Activated CD8-positive, alpha-beta T cell treated with anti-CD3 and anti-CD28 coated beads for 36 hours (primary cell): ENCODE measurements around the gene ASTL. TPM values are rescaled to one million over a fixed set of nuclear protein-coding genes. Genes with fewer than 3 reads are reported as not detected.

Experiments used
- ATAC-seq: fragments of 200-7000 bp; cut with Tn5 transposase; one replicate; pipeline ENCODE4 v1.10.0; 2021; ENCODE audit warnings: mild to moderate bottlenecking, moderate library complexity
- CTCF ChIA-PET: fragments of 350-600 bp; sonication (Branson Sonifier 250); formaldehyde crosslinking; loops from one replicate; lab custom pipeline; 2021; ENCODE audit warnings: antibody characterized with exemption; lab: Charles Lee
- POLR2A ChIA-PET: fragments of 350-600 bp; sonication (Branson Sonifier 250); formaldehyde crosslinking; loops from one replicate; lab custom pipeline; 2021; ENCODE audit warnings: antibody characterized with exemption; lab: Charles Lee
- DNase-seq: peaks from one replicate; pipeline ENCODE4 v3.0.0-alpha.2; 2020
- H3K27ac Mint-ChIP-seq: one replicate; pipeline ENCODE4 v1.8.0; 2021; ENCODE audit warnings: mild to moderate bottlenecking, mixed read lengths
- H3K27me3 Mint-ChIP-seq: one replicate; pipeline ENCODE4 v1.8.0; 2021; ENCODE audit warnings: mixed read lengths
- H3K36me3 Mint-ChIP-seq: one replicate; pipeline ENCODE4 v1.8.0; 2021; ENCODE audit warnings: low read depth, mixed read lengths
- H3K4me1 Mint-ChIP-seq: one replicate; pipeline ENCODE4 v1.8.0; 2021; ENCODE audit warnings: low read depth, mixed read lengths
- H3K4me3 Mint-ChIP-seq: one replicate; pipeline ENCODE4 v1.8.0; 2021; ENCODE audit warnings: mild to moderate bottlenecking, moderate library complexity, mixed read lengths
- H3K9me3 Mint-ChIP-seq: one replicate; pipeline ENCODE4 v1.8.0; 2021; ENCODE audit warnings: mixed read lengths
- intact Hi-C: fragments of 100-400 bp; cut with micrococcal nuclease; formaldehyde crosslinking; loops from one replicate; pipeline ENCODE4 v1.10.0; 2022
- total RNA-seq, 2 experiments: library from RNA; stranded (reverse); gene quantifications; one replicate each; pipeline ENCODE4 v1.2.3, GENCODE V29; 2021
- TF ChIP-seq, protein P1 (sequence below): fragments of 200-600 bp; IDR thresholded peaks from one replicate; pipeline ENCODE4 v1.8.0; 2022; ENCODE audit warnings: antibody characterized with exemption, mild to moderate bottlenecking

Gene ASTL
- total RNA-seq, 2 experiments from 2014 or later = 1.8 to 2.7 TPM

DNA sequence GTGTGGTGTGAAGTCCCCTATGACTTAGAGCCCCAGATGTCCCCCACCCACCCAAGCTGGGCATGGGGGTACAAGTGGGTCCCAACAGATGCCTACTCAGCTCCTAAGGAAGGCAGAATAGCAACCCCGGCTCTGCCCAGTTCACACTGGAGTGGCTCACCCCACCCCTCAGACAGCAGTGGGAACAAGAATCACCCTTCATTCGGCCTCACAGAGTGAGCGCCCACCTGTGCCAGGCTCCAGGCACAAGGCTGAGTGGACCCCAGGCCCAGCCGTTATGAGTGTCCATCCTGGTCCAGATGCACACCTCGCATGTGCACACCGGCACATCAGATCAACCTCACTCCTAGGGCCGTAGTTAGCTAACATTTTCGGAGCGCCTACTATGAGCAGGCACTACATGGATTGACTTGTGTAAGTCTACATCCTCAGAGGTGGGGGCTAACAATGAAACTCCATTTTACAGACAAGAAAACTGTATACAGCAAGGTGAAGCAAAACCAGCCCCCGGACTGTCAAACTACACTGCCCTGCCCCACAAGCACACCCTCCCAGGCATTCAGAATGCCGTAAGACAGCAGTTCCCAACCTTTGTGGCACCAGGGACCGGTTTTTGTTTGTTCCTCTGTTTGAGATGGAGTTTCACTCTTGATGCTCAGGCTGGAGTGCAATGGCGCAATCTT is 2.8 kb upstream of the ASTL start:
- Mint-ChIP-seq H3K27me3 (no peaks in the 10 kb centered on the region), H3K4me1 (peaks cover 29% of the 10 kb centered on the region), H3K9me3 (no peaks in the 10 kb centered on the region), H3K4me3 (peak overlapping the region; percentile 98), H3K36me3 (peaks cover 34% of the 10 kb centered on the region), H3K27ac (peak overlapping the region; percentile 94)
- intact Hi-C loops = loop anchor here (10.0 kb wide), 2 partner anchors 184 to 394 kb away; partner anchors contain the start of genes ARID5A and ITPRIPL1
- CTCF ChIA-PET = interaction anchor here (0.7 to 14.1 kb wide), 10 partner anchors 10 to 149 kb away, joined by 3 to 540 read pairs (median 16); partner anchors contain the start of genes ADRA2B and ANKRD36C
- DNase-seq (no peak), ATAC-seq (no peak)
- POLR2A ChIA-PET = interaction anchor here (1.9 to 14.8 kb wide), 5 partner anchors 9 to 126 kb away, joined by 9 to 690 read pairs (median 67); partner anchors contain the start of gene CIAO1
- TF ChIP-seq, protein P1, sequence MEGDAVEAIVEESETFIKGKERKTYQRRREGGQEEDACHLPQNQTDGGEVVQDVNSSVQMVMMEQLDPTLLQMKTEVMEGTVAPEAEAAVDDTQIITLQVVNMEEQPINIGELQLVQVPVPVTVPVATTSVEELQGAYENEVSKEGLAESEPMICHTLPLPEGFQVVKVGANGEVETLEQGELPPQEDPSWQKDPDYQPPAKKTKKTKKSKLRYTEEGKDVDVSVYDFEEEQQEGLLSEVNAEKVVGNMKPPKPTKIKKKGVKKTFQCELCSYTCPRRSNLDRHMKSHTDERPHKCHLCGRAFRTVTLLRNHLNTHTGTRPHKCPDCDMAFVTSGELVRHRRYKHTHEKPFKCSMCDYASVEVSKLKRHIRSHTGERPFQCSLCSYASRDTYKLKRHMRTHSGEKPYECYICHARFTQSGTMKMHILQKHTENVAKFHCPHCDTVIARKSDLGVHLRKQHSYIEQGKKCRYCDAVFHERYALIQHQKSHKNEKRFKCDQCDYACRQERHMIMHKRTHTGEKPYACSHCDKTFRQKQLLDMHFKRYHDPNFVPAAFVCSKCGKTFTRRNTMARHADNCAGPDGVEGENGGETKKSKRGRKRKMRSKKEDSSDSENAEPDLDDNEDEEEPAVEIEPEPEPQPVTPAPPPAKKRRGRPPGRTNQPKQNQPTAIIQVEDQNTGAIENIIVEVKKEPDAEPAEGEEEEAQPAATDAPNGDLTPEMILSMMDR = no peak

DNA sequence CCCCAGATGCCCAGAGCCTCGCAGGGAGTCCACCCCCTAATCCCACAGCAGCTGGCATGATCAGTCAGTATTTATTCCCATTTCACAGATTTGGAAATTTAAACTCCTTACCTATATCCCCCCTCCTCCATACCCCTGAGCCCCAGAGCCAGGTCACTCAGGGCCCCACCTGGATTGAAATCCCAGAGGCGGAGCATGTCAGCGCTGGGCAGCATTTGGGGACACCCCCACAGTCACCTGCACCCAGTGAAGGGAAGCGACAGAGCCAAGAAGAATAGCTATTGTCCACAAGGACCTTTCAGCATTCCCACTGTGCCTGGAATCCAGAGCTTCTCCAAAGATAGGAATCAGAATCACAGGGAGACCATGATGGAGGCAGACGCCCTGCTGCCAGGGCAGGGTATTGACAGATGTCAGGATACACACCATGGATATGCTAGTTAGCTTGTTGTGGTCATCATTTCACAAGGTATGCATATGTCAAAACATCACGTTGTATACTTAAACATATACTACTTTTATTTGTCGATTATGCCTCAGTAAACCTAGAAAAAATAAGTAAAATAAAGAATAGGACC is 968 bp upstream of the ASTL start:
- POLR2A ChIA-PET = interaction anchor here (0.8 to 14.8 kb wide), 8 partner anchors 8 to 69 kb away, joined by 3 to 690 read pairs (median 6); partner anchors contain the start of gene STARD7
- Mint-ChIP-seq H3K4me1 (peaks cover 29% of the 10 kb centered on the region), H3K27me3 (no peaks in the 10 kb centered on the region), H3K36me3 (peaks cover 29% of the 10 kb centered on the region), H3K9me3 (no peaks in the 10 kb centered on the region), H3K27ac (peak overlapping the region; percentile 55), H3K4me3 (peak overlapping the region; percentile 7)
- TF ChIP-seq, protein P1 = no peak
- no peak for DNase-seq
- no peak for ATAC-seq
- CTCF ChIA-PET = interaction anchor here (0.8 to 14.1 kb wide), 26 partner anchors 8 to 146 kb away, joined by 3 to 540 read pairs (median 5); partner anchors contain the start of genes ADRA2B and CIAO1
- intact Hi-C loops = loop anchor here (1.0 to 5.0 kb wide), 2 partner anchors 35 to 123 kb away; no protein-coding TSS in a partner anchor

DNA sequence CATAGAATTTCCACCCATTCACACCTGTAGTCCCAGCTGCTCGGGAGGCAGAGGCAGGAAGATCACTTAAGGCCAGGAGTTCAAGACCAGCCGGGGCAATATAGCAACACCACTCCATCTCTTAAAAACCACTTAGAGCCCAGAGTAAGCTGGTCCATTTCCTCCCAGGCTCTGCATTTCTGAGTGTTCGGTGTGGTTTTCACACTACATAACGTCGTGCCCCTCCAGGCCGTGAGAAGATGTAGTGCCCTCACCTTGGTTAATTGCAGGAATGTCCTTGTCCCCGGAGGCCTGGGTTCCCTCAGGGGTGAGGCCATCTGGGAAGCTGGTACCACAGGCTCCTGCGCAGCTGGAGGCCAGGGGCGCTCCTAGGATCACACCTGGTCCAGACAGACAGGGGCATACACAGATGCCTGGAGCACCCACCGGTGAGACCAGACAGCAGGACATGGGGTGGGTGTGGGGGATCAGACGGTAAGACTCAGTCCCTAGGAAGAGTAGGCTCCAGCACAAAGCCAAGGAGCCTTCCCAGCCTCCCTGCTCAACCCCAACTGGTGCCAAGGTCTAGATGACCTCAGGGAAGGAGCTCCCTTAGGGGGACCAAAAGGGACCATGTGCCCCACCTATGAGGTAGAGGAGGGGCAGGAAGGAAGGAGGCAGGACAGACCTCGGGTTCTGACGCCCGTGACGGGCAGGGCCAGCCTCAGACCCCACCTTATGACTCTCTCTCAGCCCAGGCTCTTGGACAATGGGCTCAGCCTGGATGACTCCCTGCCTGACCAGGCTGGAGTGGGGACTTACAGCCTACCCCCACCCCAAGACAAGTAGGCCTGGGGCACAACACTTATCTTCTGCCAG is 752 bp downstream of the ASTL start:
- intact Hi-C loops = loop anchor here (5.0 kb wide), 1 partner anchor 125 kb away; no protein-coding TSS in a partner anchor
- TF ChIP-seq, protein P1 = no peak
- CTCF ChIA-PET = interaction anchor here (0.8 to 14.1 kb wide), 14 partner anchors 10 to 145 kb away, joined by 3 to 540 read pairs (median 4); partner anchors contain the start of gene ADRA2B
- Mint-ChIP-seq H3K36me3 (peaks cover 12% of the 10 kb centered on the region), H3K4me3 (no peak overlapping the region), H3K4me1 (peaks cover 27% of the 10 kb centered on the region), H3K27ac (no peak overlapping the region), H3K9me3 (no peaks in the 10 kb centered on the region), H3K27me3 (no peaks in the 10 kb centered on the region)
- POLR2A ChIA-PET = interaction anchor here (0.6 to 14.8 kb wide), 11 partner anchors 8 to 188 kb away, joined by 3 to 690 read pairs (median 5); partner anchors contain the start of gene DUSP2
- no peak for DNase-seq
- ATAC-seq = no peak

DNA sequence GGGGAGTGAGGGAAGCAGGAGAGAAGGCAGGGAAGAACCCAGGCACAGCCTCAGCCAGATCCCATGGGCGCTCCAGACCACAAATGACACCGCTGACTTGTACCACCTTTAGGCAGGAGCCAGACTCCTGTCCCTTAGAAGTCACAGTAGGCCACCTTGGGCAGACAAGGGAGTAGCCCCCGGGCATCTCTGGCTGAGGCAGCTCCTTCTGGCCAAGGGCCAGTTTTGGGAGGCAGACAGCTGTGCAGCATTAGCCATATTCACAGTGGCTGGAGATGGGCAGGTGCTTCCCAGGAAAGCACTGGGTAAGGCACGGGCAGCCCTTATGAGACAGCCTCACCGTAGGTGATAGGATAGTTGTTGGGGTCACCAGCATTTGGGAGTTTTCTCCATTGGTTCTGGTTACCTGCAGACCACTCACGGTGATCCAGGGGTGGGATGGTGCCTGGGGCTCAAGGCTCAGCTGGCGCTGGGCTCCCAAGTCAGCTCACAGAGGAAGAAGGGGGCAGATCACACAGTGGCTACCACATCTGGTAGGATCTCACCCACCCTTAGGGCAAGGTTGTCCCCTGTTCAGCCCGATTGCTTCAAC is 2.1 kb downstream of the ASTL start:
- DNase-seq = no peak
- no peak for ATAC-seq
- Mint-ChIP-seq H3K4me1 (peaks cover 28% of the 10 kb centered on the region), H3K4me3 (no peak overlapping the region), H3K9me3 (no peaks in the 10 kb centered on the region), H3K36me3 (peaks cover 8% of the 10 kb centered on the region), H3K27ac (no peak overlapping the region), H3K27me3 (no peaks in the 10 kb centered on the region)
- CTCF ChIA-PET = interaction anchor here (1.1 to 14.1 kb wide), 5 partner anchors 19 to 128 kb away, joined by 3 to 540 read pairs (median 14); partner anchors contain the start of gene ADRA2B
- POLR2A ChIA-PET = interaction anchor here (1.1 to 14.8 kb wide), 6 partner anchors 9 to 73 kb away, joined by 3 to 690 read pairs (median 8); partner anchors contain the start of genes DUSP2 and STARD7
- intact Hi-C loops = loop anchor here (5.0 kb wide), 1 partner anchor 126 kb away; no protein-coding TSS in a partner anchor
- TF ChIP-seq, protein P1 = no peak
